ENCODE measurements around the gene MED26. TPM values are rescaled to one million over a fixed set of nuclear protein-coding genes. Genes with fewer than 3 reads are reported as not detected.

Gene MED26
- total and polyA plus RNA-seq, 2 experiments from 2014 or later: 4.4 to 6.7 TPM

GRCh38 chr19:16535381-16535780 is 92.6 kb downstream of the MED26 start:
- Histone ChIP-seq H3K4me1 (ENCODE audit: insufficient read depth) (no peaks in the 10 kb centered on the region), H3K4me3 (no peak overlapping the region), H3K4me2 (ENCODE audit: unreplicated experiment) (no peak overlapping the region), H3F3A (ENCODE audit: insufficient read depth) (no peaks in the 10 kb centered on the region), H3K9ac (no peak overlapping the region), H3K9me2 (ENCODE audit: insufficient read depth) (no peaks in the 10 kb centered on the region), H2AFZ (no peak overlapping the region), H3K9me3 (ENCODE audit: low read depth) (no peaks in the 10 kb centered on the region), H3K36me3 (ENCODE audit: low read depth) (peaks cover 12% of the 10 kb centered on the region; the same call in 1 of the 2 replicates), H3K27ac (no peak overlapping the region), H3K79me2 (ENCODE audit: insufficient read depth) (peaks cover 61% of the 10 kb centered on the region), H3K27me3 (replicated peaks; ENCODE audit: insufficient read depth) (no peaks in the 10 kb centered on the region), H4K20me1 (ENCODE audit: insufficient read depth) (no peaks in the 10 kb centered on the region)
- TF ChIP-seq EZH2phosphoT487 (IDR thresholded peaks at IDR 0.05; ENCODE audit: insufficient read depth, low read depth) (no peak), EZH2 (IDR thresholded peaks at IDR 0.05; ENCODE audit: insufficient read depth, poor library complexity, severe bottlenecking) (no peak)
- in situ Hi-C loops (cut with MboI): no loop called here
- 94 to 95% methylated on average over 14 to 18 of the region's 18 CpGs for WGBS, 2 experiments (ENCODE audit: low coverage in 1 of 2, low lambda C conversion rate in 2 of 2, missing lambda C conversion rate in 2 of 2)
- DNase-seq: no peak

- TF ChIP-seq EZH2phosphoT487 (IDR thresholded peaks at IDR 0.05; ENCODE audit: insufficient read depth, low read depth) (no peak), EZH2 (IDR thresholded peaks at IDR 0.05; ENCODE audit: insufficient read depth, poor library complexity, severe bottlenecking) (no peak)
These were observed 95.4 kb downstream of the MED26 start for GRCh38 chr19:16532440-16533234.

GRCh38 chr19:16531380-16531669 is 96.7 kb downstream of the MED26 start:
- Histone ChIP-seq H3K4me1 (ENCODE audit: insufficient read depth) (no peaks in the 10 kb centered on the region), H3K9me3 (ENCODE audit: low read depth) (no peaks in the 10 kb centered on the region), H3K36me3 (ENCODE audit: low read depth) (peaks cover 30% of the 10 kb centered on the region; the same call in 1 of the 2 replicates), H3K79me2 (ENCODE audit: insufficient read depth) (peaks cover 20% of the 10 kb centered on the region), H3K4me2 (ENCODE audit: unreplicated experiment) (no peak overlapping the region), H3K9ac (no peak overlapping the region), H2AFZ (no peak overlapping the region), H3K9me2 (ENCODE audit: insufficient read depth) (no peaks in the 10 kb centered on the region), H3K27me3 (replicated peaks; ENCODE audit: insufficient read depth) (no peaks in the 10 kb centered on the region), H3K27ac (no peak overlapping the region), H3K4me3 (no peak overlapping the region), H4K20me1 (ENCODE audit: insufficient read depth) (no peaks in the 10 kb centered on the region), H3F3A (ENCODE audit: insufficient read depth) (no peaks in the 10 kb centered on the region)
- no peak for DNase-seq
- in situ Hi-C loops (cut with MboI): no loop called here
- 96% methylated on average over 12 of the region's 12 CpGs for WGBS, 2 experiments (ENCODE audit: low coverage in 1 of 2, low lambda C conversion rate in 2 of 2, missing lambda C conversion rate in 2 of 2)
- TF ChIP-seq EZH2phosphoT487 (IDR thresholded peaks at IDR 0.05; ENCODE audit: insufficient read depth, low read depth) (no peak), EZH2 (IDR thresholded peaks at IDR 0.05; ENCODE audit: insufficient read depth, poor library complexity, severe bottlenecking) (no peak)

More at GRCh38 chr19:16532440-16533234, 95.4 kb downstream of the MED26 start:
- Histone ChIP-seq H3K27ac (no peak overlapping the region), H3K9me3 (ENCODE audit: low read depth) (no peaks in the 10 kb centered on the region), H3K9me2 (ENCODE audit: insufficient read depth) (no peaks in the 10 kb centered on the region), H3K79me2 (ENCODE audit: insufficient read depth) (peaks cover 33% of the 10 kb centered on the region), H3K9ac (no peak overlapping the region), H3F3A (ENCODE audit: insufficient read depth) (no peaks in the 10 kb centered on the region), H3K27me3 (replicated peaks; ENCODE audit: insufficient read depth) (no peaks in the 10 kb centered on the region), H2AFZ (no peak overlapping the region), H4K20me1 (ENCODE audit: insufficient read depth) (no peaks in the 10 kb centered on the region), H3K4me3 (no peak overlapping the region), H3K4me2 (ENCODE audit: unreplicated experiment) (no peak overlapping the region), H3K36me3 (ENCODE audit: low read depth) (peaks cover 28% of the 10 kb centered on the region; the same call in 1 of the 2 replicates), H3K4me1 (ENCODE audit: insufficient read depth) (no peaks in the 10 kb centered on the region)
- no peak for DNase-seq
- WGBS, 2 experiments (ENCODE audit: low coverage in 1 of 2, low lambda C conversion rate in 2 of 2, missing lambda C conversion rate in 2 of 2): 92 to 93% methylated on average over 38 to 45 of the region's 47 CpGs
- in situ Hi-C loops (cut with MboI): no loop called here

- no peak for DNase-seq
- H3K79me2 ChIP-seq (ENCODE audit: insufficient read depth): peaks cover 14% of the 10 kb centered on the region
- no peak overlapping the region for H2AFZ ChIP-seq
- H3K9me2 ChIP-seq (ENCODE audit: insufficient read depth): no peaks in the 10 kb centered on the region
- H3F3A ChIP-seq (ENCODE audit: insufficient read depth): no peaks in the 10 kb centered on the region
- whole genome bisulfite sequencing, 2 experiments (ENCODE audit: low coverage in 1 of 2, low lambda C conversion rate in 2 of 2, missing lambda C conversion rate in 2 of 2): 94 to 95% methylated on average over 34 to 43 of the region's 43 CpGs
- in situ Hi-C loops (cut with MboI): no loop called here
- H3K9me3 ChIP-seq (ENCODE audit: low read depth): no peaks in the 10 kb centered on the region
- no peak overlapping the region for H3K4me2 ChIP-seq (ENCODE audit: unreplicated experiment)
- no peak overlapping the region for H3K9ac ChIP-seq
- TF ChIP-seq EZH2phosphoT487 (IDR thresholded peaks at IDR 0.05; ENCODE audit: insufficient read depth, low read depth): no peak
- TF ChIP-seq EZH2 (IDR thresholded peaks at IDR 0.05; ENCODE audit: insufficient read depth, poor library complexity, severe bottlenecking): no peak
- H4K20me1 ChIP-seq (ENCODE audit: insufficient read depth): no peaks in the 10 kb centered on the region
- peaks cover 30% of the 10 kb centered on the region; the same call in 1 of the 2 replicates for H3K36me3 ChIP-seq (ENCODE audit: low read depth)
- H3K27me3 ChIP-seq (replicated peaks; ENCODE audit: insufficient read depth): no peaks in the 10 kb centered on the region
- H3K27ac ChIP-seq: no peak overlapping the region
- no peaks in the 10 kb centered on the region for H3K4me1 ChIP-seq (ENCODE audit: insufficient read depth)
- H3K4me3 ChIP-seq: no peak overlapping the region
These were observed 97.2 kb downstream of the MED26 start for GRCh38 chr19:16530540-16531379.

All from GM23248 (cell line).